Measurements from ENCODE around the gene SFXN3. TPM values are rescaled to one million over a fixed set of nuclear protein-coding genes. Genes with fewer than 3 reads are reported as not detected.

The SFXN3 gene
- total RNA-seq (2014; rRNA removed; shearing (Covaris generic)) (0.41 TPM in 1 of 2 replicates, not detected in the other), total RNA-seq (2022) (0.11 TPM in 1 of 2 replicates, not detected in the other), Bru-seq, nascent RNA (not detected), BruChase-seq, experiment 1, labeled RNA remaining after a 6-hour chase (percentile 10 among the genes with signal in this experiment), BruChase-seq, experiment 2, labeled RNA remaining after a 2-hour chase (percentile 16 among the genes with signal in this experiment)
- long read RNA-seq: 0 reads

- Histone ChIP-seq H3K9me2 (ENCODE audit: insufficient read depth, low read length) (no peaks in the 10 kb centered on the region), H3K36me3 (ENCODE audit: insufficient read depth, low read length) (no peaks in the 10 kb centered on the region), H3K79me2 (ENCODE audit: insufficient read depth, low read depth, low read length) (no peaks in the 10 kb centered on the region), H3K27ac (ENCODE audit: low read depth, low read length, poor library complexity, severe bottlenecking) (no peak within 1 kb of the TSS), H3K4me3 (ENCODE audit: low read depth, low read length, poor library complexity, severe bottlenecking) (peak within 1 kb of the TSS; percentile 38), H4K20me1 (ENCODE audit: insufficient read depth, low read length) (no peaks in the 10 kb centered on the region; the same call in 1 of the 2 replicates), H3K4me2 (ENCODE audit: low read length) (peak within 1 kb of the TSS; percentile 65), H3K9me3 (ENCODE audit: low read length) (no peaks in the 10 kb centered on the region), H3K4me1 (ENCODE audit: insufficient read depth, low read length, poor library complexity, severe bottlenecking) (no peaks in the 10 kb centered on the region), H2AFZ (ENCODE audit: low read length) (0 out of 2 replicates have a peak within 1 kb of the TSS, but pooled peaks have one; percentile 44)
- DNase-seq (ENCODE audit: low spot score): peak; percentile 79
- ChIA-PET POLR2A (interaction anchor here (0.6 kb wide), 1 partner anchor 41 kb away, joined by 3 read pairs; no protein-coding TSS in a partner anchor), CTCF (ENCODE audit: unreplicated experiment) (no interaction called here)
- no peak for TF ChIP-seq EZH2phosphoT487 (IDR thresholded peaks at IDR 0.05; ENCODE audit: borderline replicate concordance, low read depth, low read length)
- TF ChIP-seq, protein P1, sequence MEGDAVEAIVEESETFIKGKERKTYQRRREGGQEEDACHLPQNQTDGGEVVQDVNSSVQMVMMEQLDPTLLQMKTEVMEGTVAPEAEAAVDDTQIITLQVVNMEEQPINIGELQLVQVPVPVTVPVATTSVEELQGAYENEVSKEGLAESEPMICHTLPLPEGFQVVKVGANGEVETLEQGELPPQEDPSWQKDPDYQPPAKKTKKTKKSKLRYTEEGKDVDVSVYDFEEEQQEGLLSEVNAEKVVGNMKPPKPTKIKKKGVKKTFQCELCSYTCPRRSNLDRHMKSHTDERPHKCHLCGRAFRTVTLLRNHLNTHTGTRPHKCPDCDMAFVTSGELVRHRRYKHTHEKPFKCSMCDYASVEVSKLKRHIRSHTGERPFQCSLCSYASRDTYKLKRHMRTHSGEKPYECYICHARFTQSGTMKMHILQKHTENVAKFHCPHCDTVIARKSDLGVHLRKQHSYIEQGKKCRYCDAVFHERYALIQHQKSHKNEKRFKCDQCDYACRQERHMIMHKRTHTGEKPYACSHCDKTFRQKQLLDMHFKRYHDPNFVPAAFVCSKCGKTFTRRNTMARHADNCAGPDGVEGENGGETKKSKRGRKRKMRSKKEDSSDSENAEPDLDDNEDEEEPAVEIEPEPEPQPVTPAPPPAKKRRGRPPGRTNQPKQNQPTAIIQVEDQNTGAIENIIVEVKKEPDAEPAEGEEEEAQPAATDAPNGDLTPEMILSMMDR (conservative IDR thresholded peaks at IDR 0.05; ENCODE audit: low read length): no peak
- intact Hi-C loops (cut with micrococcal nuclease; ENCODE audit: unreplicated experiment): no loop called here
- no TSS peak for BruUV-seq (replicated peaks)
These were observed at the start of gene SFXN3, which contains the start of gene PDZD7 for GRCh38 chr10:101031128-101031795. Gene SFXN3 (plus strand): TSS chr10:101031234. CDS start chr10:101034695, 3,461 bp downstream. Gene PDZD7 (minus strand): TSS chr10:101031129. CDS start chr10:101030219, 910 bp downstream.

DNA sequence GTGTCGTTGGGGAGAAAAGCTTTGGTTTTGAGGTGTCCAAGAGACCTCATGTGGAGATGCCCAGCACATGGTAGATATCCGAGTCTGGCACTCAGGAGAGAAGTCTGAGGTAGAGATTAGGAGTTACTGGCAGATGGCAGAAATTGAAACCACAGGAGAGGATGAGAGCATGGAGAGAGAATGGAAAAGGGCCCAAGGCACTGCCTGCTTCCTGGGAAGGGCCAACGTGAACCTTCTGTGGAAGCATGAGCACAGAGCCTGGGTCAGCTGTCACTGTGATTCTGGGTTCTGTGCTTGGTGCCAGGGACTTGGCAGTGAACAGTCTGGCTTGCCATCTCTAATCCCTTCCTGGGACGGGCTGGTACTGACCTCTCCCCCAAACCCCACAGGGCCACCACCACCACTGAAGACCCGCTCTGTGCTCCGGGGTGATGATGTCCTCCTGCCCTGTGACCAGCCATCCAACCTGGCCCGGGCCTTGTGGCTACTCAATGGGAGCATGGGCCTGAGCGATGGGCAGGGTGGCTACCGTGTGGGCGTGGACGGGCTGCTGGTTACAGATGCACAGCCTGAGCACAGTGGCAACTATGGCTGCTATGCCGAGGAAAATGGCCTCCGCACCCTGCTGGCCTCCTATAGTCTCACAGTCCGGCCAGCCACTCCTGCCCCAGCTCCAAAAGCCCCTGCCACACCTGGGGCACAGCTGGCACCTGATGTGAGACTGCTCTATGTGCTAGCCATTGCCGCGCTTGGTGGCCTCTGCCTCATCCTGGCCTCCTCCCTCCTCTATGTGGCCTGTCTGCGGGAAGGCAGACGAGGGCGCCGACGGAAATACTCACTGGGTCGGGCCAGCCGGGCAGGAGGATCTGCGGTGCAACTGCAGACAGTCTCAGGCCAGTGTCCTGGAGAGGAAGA, 47.9 kb upstream of the SFXN3 start:
- DNase-seq (ENCODE audit: low spot score): no peak
- Histone ChIP-seq H2AFZ (ENCODE audit: low read length) (no peak overlapping the region), H4K20me1 (ENCODE audit: insufficient read depth, low read length) (0 out of 2 replicates have a peak, but pooled peaks cover 2% of the 10 kb centered on the region), H3K27ac (ENCODE audit: low read depth, low read length, poor library complexity, severe bottlenecking) (no peak overlapping the region), H3K9me2 (ENCODE audit: insufficient read depth, low read length) (no peaks in the 10 kb centered on the region), H3K36me3 (ENCODE audit: insufficient read depth, low read length) (no peaks in the 10 kb centered on the region; the same call in 1 of the 2 replicates), H3K9me3 (ENCODE audit: low read length) (no peaks in the 10 kb centered on the region), H3K79me2 (ENCODE audit: insufficient read depth, low read depth, low read length) (peaks cover 22% of the 10 kb centered on the region), H3K4me2 (ENCODE audit: low read length) (no peak overlapping the region), H3K4me3 (ENCODE audit: low read depth, low read length, poor library complexity, severe bottlenecking) (no peak overlapping the region), H3K4me1 (ENCODE audit: insufficient read depth, low read length, poor library complexity, severe bottlenecking) (peaks cover 18% of the 10 kb centered on the region)
- no peak for TF ChIP-seq EZH2phosphoT487 (IDR thresholded peaks at IDR 0.05; ENCODE audit: borderline replicate concordance, low read depth, low read length)
- TF ChIP-seq, protein P1 (conservative IDR thresholded peaks at IDR 0.05; ENCODE audit: low read length): no peak
- ChIA-PET CTCF (ENCODE audit: unreplicated experiment) (no interaction called here), POLR2A (no interaction called here)
- intact Hi-C loops (cut with micrococcal nuclease; ENCODE audit: unreplicated experiment): no loop called here
- no TSS peak for BruUV-seq (replicated peaks)

All from OCI-LY7 (cell line).